NCI-H1048 (cell line): ENCODE measurements around the gene SFSWAP.

Source experiments
- DNase-seq: peaks from one replicate; lab custom pipeline; 2025; lab: John Stamatoyannopoulos, UW

SFSWAP gene

GRCh38 chr12:131816495-131816894 is 105.6 kb downstream of the SFSWAP start:
- DNase-seq = no peak

DNA sequence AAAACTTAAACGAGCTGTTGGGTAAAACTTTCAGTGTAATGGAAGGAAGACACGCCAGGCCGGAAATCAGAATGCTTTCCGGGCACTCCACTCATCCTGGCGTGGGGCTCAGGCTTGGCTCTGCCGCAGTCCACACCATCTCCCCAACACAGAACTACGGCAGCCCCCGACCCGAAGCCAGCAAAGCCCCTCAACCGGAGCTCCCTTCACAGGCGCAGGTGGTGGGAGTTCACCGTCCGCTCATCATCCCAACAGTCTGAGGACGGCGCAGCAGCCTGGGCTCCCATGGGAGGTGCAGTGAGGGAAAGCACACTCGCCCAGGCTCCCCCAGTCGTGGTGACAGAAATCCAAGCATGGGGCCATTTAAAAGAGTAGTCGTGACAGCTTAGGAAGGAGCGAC is 106.4 kb downstream of the SFSWAP start:
- DNase-seq = no peak

DNA sequence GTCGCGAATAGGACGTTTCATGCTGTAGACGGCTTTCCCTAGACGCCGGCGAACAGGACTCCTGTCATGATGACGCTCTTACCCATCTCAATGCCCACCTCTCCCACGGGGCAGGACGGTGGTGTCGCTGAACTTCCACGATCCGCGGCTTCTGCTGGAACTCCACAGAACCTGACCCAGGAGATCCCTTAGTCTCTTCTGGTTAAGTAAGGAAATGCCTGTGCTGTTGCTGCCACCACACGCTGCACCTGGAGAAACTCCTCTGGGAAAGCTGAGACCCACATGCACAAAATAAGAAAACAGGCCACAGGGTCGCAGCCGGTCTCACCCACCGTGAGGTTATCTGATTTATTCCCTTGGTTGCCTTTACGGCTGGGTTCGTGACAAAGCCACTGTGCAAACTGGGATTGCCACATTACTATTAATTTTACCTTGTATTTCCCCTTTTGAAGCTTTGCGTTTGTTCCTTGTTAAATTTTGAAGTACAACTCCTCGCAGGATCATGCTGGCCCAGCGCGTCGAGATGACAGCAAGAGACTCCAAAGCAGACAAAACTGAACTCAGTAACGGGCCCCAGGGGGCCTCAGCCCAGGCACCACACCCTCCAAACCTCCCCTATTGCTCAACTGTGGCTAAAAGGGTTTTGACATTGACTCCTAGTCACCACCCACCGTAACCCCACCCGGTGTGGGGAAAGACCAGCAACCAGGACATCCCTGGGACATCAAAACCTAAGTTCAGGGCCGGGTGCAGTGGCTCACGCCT is 108.1 kb downstream of the SFSWAP start:
- no peak for DNase-seq

DNA sequence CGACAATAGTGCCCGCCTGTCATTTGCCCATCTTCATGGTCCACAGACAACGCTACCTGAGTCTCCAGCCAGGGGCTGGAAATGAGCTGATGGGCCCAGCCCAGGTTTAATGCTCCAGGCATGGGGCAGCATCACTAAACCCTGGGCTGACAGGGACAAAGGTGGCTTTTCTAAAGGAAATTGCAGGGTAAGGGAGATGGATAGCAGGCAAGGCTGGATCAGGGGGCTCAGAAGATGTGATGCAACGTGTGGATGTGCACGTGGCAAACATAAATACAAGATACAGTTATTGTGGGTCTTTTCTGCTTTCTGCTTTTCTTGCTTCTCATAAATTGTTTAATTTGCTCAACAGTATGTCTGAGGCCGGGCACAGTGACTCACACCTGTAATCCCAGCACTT is 113.6 kb downstream of the SFSWAP start:
- DNase-seq = no peak

DNA sequence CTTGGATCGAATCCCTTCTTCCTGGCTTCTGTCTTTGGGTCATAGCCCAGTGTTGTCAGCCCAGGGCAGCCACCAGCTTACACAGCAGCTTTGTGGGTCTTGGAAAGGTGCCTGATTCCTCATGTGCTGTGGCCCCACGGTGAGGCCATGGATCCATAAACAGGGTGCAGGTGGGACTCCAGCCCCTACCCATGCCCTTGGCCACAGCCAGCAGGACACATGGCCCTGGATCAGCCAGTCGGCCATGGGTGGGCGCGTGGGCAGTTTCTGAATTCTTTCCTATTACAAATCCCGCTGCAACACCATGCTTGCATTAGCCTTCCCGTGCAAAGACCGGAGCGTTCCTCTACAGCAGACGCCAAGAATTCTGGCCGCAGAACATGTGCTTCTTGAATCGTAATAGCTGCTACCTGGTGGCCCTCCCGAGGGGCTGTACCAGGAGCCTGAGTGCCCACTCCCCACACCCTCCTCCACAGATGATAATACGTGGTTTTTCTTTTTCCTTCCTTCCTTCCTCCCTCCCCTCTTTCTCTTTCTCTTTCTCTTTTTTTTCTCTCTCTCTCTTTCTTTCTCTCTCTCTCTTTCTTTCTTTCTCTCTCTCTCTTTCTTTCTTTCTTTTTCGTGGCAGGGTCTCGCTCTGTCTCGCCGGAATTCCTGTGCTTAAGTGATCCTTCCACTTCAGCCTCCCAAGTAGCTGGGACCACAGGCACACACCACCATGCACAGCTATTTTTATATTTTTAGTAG is 114.4 kb downstream of the SFSWAP start:
- no peak for DNase-seq

DNA sequence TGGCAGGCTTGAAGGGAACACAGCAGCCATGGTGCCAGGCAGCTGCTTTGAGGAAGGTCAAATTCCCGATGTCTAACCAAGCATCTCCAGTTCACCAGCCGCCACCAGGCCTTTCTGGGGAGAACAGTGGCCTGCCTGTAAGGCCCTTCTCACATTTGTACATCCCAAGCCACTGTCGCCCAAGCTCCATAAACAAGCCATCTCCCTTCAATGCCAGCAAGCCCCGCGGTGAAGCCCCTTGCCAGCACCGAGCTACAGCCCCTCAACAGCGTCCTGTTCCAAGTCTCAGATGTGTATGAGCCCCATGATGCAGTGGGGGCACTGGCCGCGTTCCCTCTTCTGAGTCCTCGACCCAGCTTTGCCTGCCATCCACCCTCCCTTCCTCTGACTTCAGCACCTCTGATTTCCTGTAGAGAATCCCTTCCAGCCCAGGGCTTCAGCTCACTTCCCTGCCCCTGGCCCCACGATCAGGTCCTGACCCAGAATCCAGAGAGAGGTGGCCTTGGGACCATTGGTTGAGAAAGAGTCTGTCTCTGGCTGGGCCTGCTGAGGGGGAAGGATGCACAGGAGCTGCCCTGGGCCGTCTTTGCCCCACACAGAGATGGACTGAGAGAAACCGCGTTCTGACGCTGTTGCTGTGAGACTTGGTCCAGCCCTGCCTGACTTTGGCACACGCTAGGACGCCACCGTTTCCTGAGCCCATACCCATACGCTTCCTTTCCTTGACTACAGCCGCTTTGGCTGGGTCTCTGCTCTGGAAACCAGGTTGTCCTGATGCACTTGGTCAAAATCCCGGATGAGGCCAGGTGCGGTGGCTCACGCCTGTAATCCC is 115.4 kb downstream of the SFSWAP start:
- no peak for DNase-seq

DNA sequence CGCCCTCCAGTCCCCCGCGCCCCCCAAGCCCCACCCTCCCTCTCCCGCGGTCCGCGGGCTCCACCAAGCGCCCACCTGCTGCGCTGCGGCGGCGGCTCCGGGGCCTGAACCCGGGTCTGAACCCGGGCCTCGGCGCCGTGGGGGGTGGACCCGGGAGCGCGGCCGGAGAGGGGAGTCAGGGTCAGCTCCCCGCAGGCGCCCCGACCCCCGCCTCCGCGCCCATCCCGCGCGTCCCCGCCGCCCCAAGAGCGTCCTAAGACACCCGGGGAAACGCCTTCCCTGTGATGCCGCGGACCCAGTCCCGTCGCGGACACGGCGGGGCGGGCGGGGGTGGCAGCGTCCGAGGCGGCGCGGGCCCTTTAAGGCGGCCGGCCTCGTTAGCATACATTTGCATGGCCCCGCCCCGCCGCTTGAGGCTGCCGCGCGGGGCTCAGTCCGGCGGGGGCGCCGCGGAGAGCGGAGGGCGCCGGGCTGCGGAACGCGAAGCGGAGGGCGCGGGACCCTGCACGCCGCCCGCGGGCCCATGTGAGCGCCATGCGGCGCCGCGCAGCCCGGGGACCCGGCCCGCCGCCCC is 117.2 kb downstream of the SFSWAP start, which contains the start of gene MMP17:
TSS of gene MMP17 (plus strand) at position 433 of the 574 bp plus-strand sequence. CDS start at position 535, 102 bp downstream.
- no peak for DNase-seq

GRCh38 chr12:131828671-131829355 is 117.9 kb downstream of the SFSWAP start:
- no peak for DNase-seq

DNA sequence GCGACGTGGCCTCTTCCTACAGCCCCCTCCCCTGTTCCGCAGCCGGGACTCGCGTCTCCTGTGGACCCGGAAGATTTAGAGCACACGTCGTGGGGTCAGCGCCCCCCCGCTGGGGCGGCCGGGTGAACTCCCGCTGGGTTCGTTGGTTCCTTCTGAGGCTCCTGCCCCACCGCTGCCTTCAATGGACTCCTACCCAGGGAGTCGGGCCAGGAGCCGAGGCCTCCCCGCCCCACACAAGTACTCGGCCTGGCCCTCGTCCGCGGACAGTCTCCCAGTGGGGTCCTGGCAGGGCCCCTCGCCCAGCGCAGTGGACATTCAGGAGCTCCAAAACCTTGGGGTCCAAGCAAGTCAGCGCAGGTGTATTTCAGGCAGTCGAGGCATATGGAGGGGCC is 118.5 kb downstream of the SFSWAP start:
- DNase-seq = no peak

- no peak for DNase-seq
Observed at GRCh38 chr12:131829791-131830334, 119.0 kb downstream of the SFSWAP start.

DNA sequence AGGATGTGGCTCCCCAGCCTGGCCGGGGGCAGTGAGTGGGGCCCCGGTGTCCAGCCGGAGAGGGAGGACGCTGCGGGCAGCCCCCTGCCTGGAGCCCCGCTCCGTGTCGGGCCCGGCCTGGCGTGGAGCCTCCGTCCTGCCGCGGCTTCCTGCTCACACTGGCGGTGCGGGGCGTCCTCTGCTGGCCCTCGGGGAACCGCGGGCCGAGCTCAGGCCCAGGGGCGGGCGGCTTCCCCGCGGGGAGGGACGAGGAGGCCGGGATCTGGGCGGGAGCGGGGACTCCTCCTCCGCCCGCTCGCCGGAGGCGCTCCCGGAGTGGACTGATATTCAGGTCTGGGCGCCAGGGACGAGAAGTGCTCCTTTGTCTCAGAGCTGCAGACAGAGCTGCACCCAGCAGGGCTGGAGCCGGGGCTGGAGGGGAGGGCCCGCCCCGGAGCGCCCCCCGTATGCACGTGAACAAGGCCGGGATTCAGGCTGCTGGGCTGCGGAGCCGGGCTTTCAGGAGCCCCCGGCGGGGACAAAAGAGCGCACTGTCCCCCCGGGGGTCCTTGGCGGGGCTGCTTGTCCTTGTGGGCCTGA is 119.5 kb downstream of the SFSWAP start:
- DNase-seq = peak; percentile 47

GRCh38 chr12:131830914-131831571 is 120.2 kb downstream of the SFSWAP start:
- no peak for DNase-seq

- DNase-seq = no peak
Observed at GRCh38 chr12:131831635-131832041, 120.7 kb downstream of the SFSWAP start.

DNA sequence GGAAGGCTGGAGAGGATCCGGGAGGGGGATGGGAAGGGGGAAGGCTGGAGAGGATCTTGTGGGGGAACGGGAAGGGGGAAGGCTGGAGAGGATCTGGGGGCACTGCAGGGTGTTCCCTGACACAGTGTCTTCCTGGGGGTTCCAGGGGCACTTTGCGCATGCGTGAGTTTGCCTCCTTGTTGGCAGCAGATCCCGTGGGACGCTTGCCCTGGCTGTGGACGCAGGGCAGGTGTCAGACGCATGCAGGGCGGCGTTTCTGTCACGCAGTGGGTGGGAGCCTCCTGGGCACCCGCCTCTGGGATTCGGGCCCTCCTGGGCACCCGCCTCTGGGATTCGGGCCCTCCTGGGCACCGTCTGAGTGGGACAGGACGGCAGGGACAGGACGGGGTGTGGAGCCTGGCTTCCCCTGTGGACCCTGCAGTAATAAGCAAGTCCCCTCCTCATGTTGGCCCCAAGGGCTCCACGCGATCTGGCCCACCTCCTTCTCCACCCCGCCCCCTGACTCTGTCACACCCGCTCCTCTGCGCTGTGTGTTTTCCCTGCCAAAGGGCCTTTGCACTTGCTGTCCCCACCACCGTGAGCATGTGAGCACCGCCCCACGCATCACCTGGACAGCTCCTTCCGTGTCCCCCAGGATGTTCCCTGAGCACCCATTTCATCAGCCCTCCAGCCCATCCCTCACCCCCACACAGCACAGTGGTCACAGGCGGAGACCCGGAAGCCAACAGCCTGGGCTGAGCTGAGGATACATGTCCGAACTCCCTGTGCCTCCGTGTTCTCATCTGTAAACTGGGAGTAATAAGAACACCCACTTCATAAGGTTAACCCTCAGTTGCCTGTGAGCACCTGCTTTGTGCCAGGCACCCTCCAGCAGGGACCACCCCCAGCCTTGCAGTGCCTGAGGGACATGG is 121.7 kb downstream of the SFSWAP start:
- DNase-seq = no peak

GRCh38 chr12:131833288-131833895 is 122.5 kb downstream of the SFSWAP start:
- DNase-seq = no peak

GRCh38 chr12:131833896-131834641 is 123.2 kb downstream of the SFSWAP start:
- DNase-seq = no peak

GRCh38 chr12:131834798-131835615 is 124.1 kb downstream of the SFSWAP start:
- DNase-seq = no peak
